Trophoblast cell (in vitro differentiated cells and primary cell): ENCODE data around the gene AFF2.
A peak's percentile ranks its signal among the peaks of the same experiment; 100 is the strongest.

Experiments used
- DNase-seq, 2 donors: peaks; one replicate each; pipeline ENCODE4 v3.0.0-alpha.2; 2016
- H2AFZ ChIP-seq: 2 replicates; pipeline ENCODE4 v1.6.1; 2013; ENCODE audit warnings: low read length, moderate library complexity, mild to moderate bottlenecking; ENCODE audit not compliant: insufficient read depth, poor library complexity
- H2AK5ac ChIP-seq: 2 replicates; pipeline ENCODE4 v1.6.1; 2013; ENCODE audit warnings: mild to moderate bottlenecking, low read length
- H2BK120ac ChIP-seq: 2 replicates; pipeline ENCODE4 v1.6.1; 2013; ENCODE audit warnings: low read length, mild to moderate bottlenecking, moderate library complexity; ENCODE audit not compliant: insufficient read depth, poor library complexity
- H2BK12ac ChIP-seq: 2 replicates; pipeline ENCODE4 v1.6.1; 2013; ENCODE audit warnings: mild to moderate bottlenecking, low read length, moderate library complexity
- H2BK5ac ChIP-seq: 2 replicates; pipeline ENCODE4 v1.6.1; 2013; ENCODE audit warnings: low read length, low read depth, moderate library complexity, mild to moderate bottlenecking; ENCODE audit not compliant: poor library complexity
- H3K14ac ChIP-seq: 2 replicates; pipeline ENCODE4 v1.6.1; 2013; ENCODE audit warnings: mild to moderate bottlenecking, low read length
- H3K18ac ChIP-seq: 2 replicates; pipeline ENCODE4 v1.6.1; 2013; ENCODE audit warnings: mild to moderate bottlenecking, low read length
- H3K23ac ChIP-seq: 2 replicates; pipeline ENCODE4 v1.6.1; 2013; ENCODE audit warnings: low read length
- H3K27ac ChIP-seq: 2 replicates; pipeline ENCODE4 v1.5.1; 2013; ENCODE audit warnings: low read depth, mild to moderate bottlenecking, inconsistent platforms, low read length, moderate library complexity
- H3K27me3 ChIP-seq: 2 replicates; pipeline ENCODE4 v1.6.1; 2013; ENCODE audit warnings: inconsistent platforms, mild to moderate bottlenecking, low read length, moderate library complexity; ENCODE audit not compliant: insufficient read depth
- H3K36me3 ChIP-seq, 2 experiments: 1 replicate in 1 of 2; 2 replicates in 1 of 2; pipeline ENCODE4 v1.6.1; 2013; ENCODE audit warnings: low read length in 2 of 2, mild to moderate bottlenecking in 2 of 2, moderate library complexity in 1 of 2; ENCODE audit not compliant: insufficient read depth in 2 of 2, control insufficient read depth in 1 of 2
- H3K4ac ChIP-seq: 2 replicates; pipeline ENCODE4 v1.6.1; 2013; ENCODE audit warnings: low read depth, mild to moderate bottlenecking, low read length, moderate library complexity
- H3K4me1 ChIP-seq, 2 experiments: 1 replicate in 1 of 2; 2 replicates in 1 of 2; pipeline ENCODE4 v1.6.1; 2013; ENCODE audit warnings: low read length in 2 of 2, mild to moderate bottlenecking in 2 of 2, moderate library complexity in 1 of 2; ENCODE audit not compliant: insufficient read depth in 2 of 2, control insufficient read depth in 1 of 2
- H3K4me2 ChIP-seq: 2 replicates; pipeline ENCODE4 v1.6.1; 2013; ENCODE audit warnings: inconsistent platforms, mild to moderate bottlenecking, low read length, moderate library complexity
- H3K4me3 ChIP-seq: 2 replicates; pipeline ENCODE4 v1.5.1; 2013; ENCODE audit warnings: mild to moderate bottlenecking, low read depth, low read length, inconsistent platforms
- H3K79me1 ChIP-seq: one replicate; pipeline ENCODE4 v1.6.1; 2013; ENCODE audit warnings: low read length
- H3K79me2 ChIP-seq: 2 replicates; pipeline ENCODE4 v1.6.1; 2013; ENCODE audit warnings: low read length, mild to moderate bottlenecking; ENCODE audit not compliant: control insufficient read depth, insufficient read depth, poor library complexity
- H3K9ac ChIP-seq: 2 replicates; pipeline ENCODE4 v1.6.1; 2013; ENCODE audit warnings: mild to moderate bottlenecking, low read length
- H3K9me3 ChIP-seq: 2 replicates; pipeline ENCODE4 v1.6.1; 2013; ENCODE audit warnings: low read depth, mild to moderate bottlenecking, control low read depth, inconsistent platforms, low read length; ENCODE audit not compliant: insufficient read depth
- H4K12ac ChIP-seq: 2 replicates; pipeline ENCODE4 v1.6.1; 2013; ENCODE audit warnings: low read depth, mild to moderate bottlenecking, low read length, moderate library complexity
- H4K8ac ChIP-seq: 2 replicates; pipeline ENCODE4 v1.6.1; 2013; ENCODE audit warnings: low read depth, mild to moderate bottlenecking, low read length, moderate library complexity
- H4K91ac ChIP-seq: one replicate; pipeline ENCODE4 v1.6.1; 2013; ENCODE audit warnings: low read depth, mild to moderate bottlenecking, low read length, moderate library complexity
- WGBS: extraction: QIAGEN DNeasy Blood & Tissue Kit; methylation state at CpG from one replicate; pipeline ENCODE4 v1.1.7; 2013; ENCODE audit warnings: missing lambda C conversion rate; ENCODE audit not compliant: insufficient read length, insufficient coverage; ENCODE audit errors: extremely low coverage; 5-methylcytosine and 5-hydroxymethylcytosine counted together

The AFF2 gene

DNA sequence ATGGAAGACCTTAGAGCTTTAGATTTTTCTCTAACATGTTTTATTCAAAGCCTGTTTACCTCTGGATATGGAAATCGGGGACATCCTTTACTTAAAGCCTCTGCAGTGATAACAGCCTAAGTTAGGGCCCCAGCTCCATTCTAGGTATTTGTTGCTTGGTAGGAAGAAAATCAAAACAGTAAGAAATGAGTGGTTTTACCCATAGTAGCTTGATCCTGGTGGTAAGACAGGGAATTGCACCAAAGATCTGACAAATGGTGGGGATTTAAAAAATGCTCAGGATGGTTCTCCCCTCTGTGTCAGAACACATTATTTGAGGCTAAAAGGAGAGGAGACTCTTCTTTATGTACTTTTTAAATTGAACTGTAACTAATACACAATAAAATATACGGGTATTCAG lies 52.4 kb downstream of the AFF2 start:
- H3K4me1 ChIP-seq, result no peaks in the 10 kb centered on the region
- no peak overlapping the region for H2AK5ac ChIP-seq

DNA sequence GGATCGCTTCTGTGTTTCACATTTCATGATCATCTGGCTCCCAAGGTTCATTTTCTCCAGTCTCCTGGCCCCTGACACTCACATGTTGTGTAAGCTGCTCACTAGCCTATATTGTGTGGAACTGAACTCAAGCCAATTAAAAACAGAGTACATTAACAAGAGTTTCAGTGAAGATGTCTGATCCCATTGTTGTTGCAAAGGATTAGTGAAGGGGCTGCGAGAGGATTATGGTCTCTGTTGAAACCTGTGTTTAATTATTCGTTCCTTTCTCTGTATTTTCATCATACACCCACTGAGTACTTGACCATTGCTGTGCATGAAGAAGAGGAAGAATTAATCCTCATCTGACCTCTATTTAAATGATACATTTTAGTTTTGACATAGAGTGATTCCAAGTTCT lies 54.7 kb downstream of the AFF2 start:
- H3K4me3 ChIP-seq, result no peak overlapping the region
- H4K8ac ChIP-seq, result no peak overlapping the region
- H2AFZ ChIP-seq, result no peak overlapping the region
- H3K14ac ChIP-seq, result no peak overlapping the region
- H3K79me1 ChIP-seq, result no peaks in the 10 kb centered on the region
- no peaks in the 10 kb centered on the region for H3K27me3 ChIP-seq
- no peak overlapping the region for H3K18ac ChIP-seq
- H4K91ac ChIP-seq, result no peak overlapping the region
- no peak overlapping the region for H3K27ac ChIP-seq
- no peak overlapping the region for H3K4me2 ChIP-seq
- no peak overlapping the region for H2BK5ac ChIP-seq
- DNase-seq, result no peak
- H3K9me3 ChIP-seq, result no peaks in the 10 kb centered on the region
- H2BK12ac ChIP-seq, result no peak overlapping the region
- no peaks in the 10 kb centered on the region for H3K79me2 ChIP-seq
- no peak overlapping the region for H3K9ac ChIP-seq
- H2BK120ac ChIP-seq, result no peak overlapping the region
- no peaks in the 10 kb centered on the region for H3K4me1 ChIP-seq
- no peak overlapping the region for H3K23ac ChIP-seq
- H3K36me3 ChIP-seq, result no peaks in the 10 kb centered on the region
- no peak overlapping the region for H3K4ac ChIP-seq
- no peak overlapping the region for H2AK5ac ChIP-seq
- no CpG with 5 or more reads among the region's 3 CpGs for WGBS
- no peak overlapping the region for H4K12ac ChIP-seq

More for the DNA sequence above, 52.4 kb downstream of the AFF2 start:
- Histone ChIP-seq H2BK5ac (no peak overlapping the region), H3K4me2 (no peak overlapping the region), H2BK12ac (no peak overlapping the region), H3K4ac (no peak overlapping the region), H3K79me2 (no peaks in the 10 kb centered on the region), H3K4me3 (no peak overlapping the region), H3K9ac (no peak overlapping the region), H3K79me1 (no peaks in the 10 kb centered on the region), H3K9me3 (no peaks in the 10 kb centered on the region), H3K36me3 (no peaks in the 10 kb centered on the region), H2BK120ac (no peak overlapping the region), H3K27ac (no peak overlapping the region), H4K8ac (no peak overlapping the region), H3K27me3 (no peaks in the 10 kb centered on the region), H4K91ac (no peak overlapping the region), H4K12ac (no peak overlapping the region), H2AFZ (no peak overlapping the region), H3K23ac (no peak overlapping the region), H3K18ac (no peak overlapping the region), H3K14ac (no peak overlapping the region)
- no CpG with 5 or more reads among the region's 2 CpGs for WGBS
- peak in 1 of 2 donors; percentile 20 for DNase-seq

GRCh38 chrX:148555571-148556243 lies 55.3 kb downstream of the AFF2 start:
- H3K79me1 ChIP-seq, result no peaks in the 10 kb centered on the region
- no peak overlapping the region for H2BK5ac ChIP-seq
- H3K18ac ChIP-seq, result no peak overlapping the region
- H3K23ac ChIP-seq, result no peak overlapping the region
- DNase-seq, result no peak
- H3K9ac ChIP-seq, result no peak overlapping the region
- no peaks in the 10 kb centered on the region for H3K9me3 ChIP-seq
- WGBS, result no CpG with 5 or more reads among the region's 6 CpGs
- H2AFZ ChIP-seq, result no peak overlapping the region
- H3K27ac ChIP-seq, result no peak overlapping the region
- H4K12ac ChIP-seq, result no peak overlapping the region
- no peak overlapping the region for H4K91ac ChIP-seq
- H2AK5ac ChIP-seq, result no peak overlapping the region
- no peak overlapping the region for H3K4me2 ChIP-seq
- H3K4ac ChIP-seq, result no peak overlapping the region
- H3K4me1 ChIP-seq, result no peaks in the 10 kb centered on the region
- no peak overlapping the region for H3K4me3 ChIP-seq
- no peaks in the 10 kb centered on the region for H3K27me3 ChIP-seq
- no peak overlapping the region for H2BK12ac ChIP-seq
- no peaks in the 10 kb centered on the region for H3K79me2 ChIP-seq
- no peak overlapping the region for H4K8ac ChIP-seq
- H2BK120ac ChIP-seq, result no peak overlapping the region
- H3K36me3 ChIP-seq, result no peaks in the 10 kb centered on the region
- no peak overlapping the region for H3K14ac ChIP-seq

- Histone ChIP-seq H3K14ac (no peak overlapping the region), H3K23ac (no peak overlapping the region), H2BK5ac (no peak overlapping the region), H3K79me1 (no peaks in the 10 kb centered on the region), H3K27me3 (no peaks in the 10 kb centered on the region), H3K36me3 (no peaks in the 10 kb centered on the region), H3K79me2 (no peaks in the 10 kb centered on the region), H3K4me1 (no peaks in the 10 kb centered on the region), H2AK5ac (no peak overlapping the region), H3K4ac (no peak overlapping the region), H4K12ac (no peak overlapping the region), H3K18ac (no peak overlapping the region), H3K4me3 (no peak overlapping the region), H2AFZ (no peak overlapping the region), H3K9ac (no peak overlapping the region), H2BK12ac (no peak overlapping the region), H4K91ac (no peak overlapping the region), H2BK120ac (no peak overlapping the region), H3K4me2 (no peak overlapping the region), H3K9me3 (no peaks in the 10 kb centered on the region), H3K27ac (no peak overlapping the region), H4K8ac (no peak overlapping the region)
- no CpG with 5 or more reads among the region's 1 CpG for WGBS
- DNase-seq, result no peak
These were observed 56.1 kb downstream of the AFF2 start for GRCh38 chrX:148556498-148556897.
